GM12872 (cell line): ENCODE results near the gene STAB1.

Experiments used
- TF ChIP-seq, protein P1 (sequence below): IDR thresholded peaks from 3 replicates; pipeline ENCODE4 v1.5.1; 2011; ENCODE audit warnings: low read depth, mild to moderate bottlenecking, low read length, moderate library complexity; ENCODE audit not compliant: insufficient read depth

The STAB1 gene, protein sequence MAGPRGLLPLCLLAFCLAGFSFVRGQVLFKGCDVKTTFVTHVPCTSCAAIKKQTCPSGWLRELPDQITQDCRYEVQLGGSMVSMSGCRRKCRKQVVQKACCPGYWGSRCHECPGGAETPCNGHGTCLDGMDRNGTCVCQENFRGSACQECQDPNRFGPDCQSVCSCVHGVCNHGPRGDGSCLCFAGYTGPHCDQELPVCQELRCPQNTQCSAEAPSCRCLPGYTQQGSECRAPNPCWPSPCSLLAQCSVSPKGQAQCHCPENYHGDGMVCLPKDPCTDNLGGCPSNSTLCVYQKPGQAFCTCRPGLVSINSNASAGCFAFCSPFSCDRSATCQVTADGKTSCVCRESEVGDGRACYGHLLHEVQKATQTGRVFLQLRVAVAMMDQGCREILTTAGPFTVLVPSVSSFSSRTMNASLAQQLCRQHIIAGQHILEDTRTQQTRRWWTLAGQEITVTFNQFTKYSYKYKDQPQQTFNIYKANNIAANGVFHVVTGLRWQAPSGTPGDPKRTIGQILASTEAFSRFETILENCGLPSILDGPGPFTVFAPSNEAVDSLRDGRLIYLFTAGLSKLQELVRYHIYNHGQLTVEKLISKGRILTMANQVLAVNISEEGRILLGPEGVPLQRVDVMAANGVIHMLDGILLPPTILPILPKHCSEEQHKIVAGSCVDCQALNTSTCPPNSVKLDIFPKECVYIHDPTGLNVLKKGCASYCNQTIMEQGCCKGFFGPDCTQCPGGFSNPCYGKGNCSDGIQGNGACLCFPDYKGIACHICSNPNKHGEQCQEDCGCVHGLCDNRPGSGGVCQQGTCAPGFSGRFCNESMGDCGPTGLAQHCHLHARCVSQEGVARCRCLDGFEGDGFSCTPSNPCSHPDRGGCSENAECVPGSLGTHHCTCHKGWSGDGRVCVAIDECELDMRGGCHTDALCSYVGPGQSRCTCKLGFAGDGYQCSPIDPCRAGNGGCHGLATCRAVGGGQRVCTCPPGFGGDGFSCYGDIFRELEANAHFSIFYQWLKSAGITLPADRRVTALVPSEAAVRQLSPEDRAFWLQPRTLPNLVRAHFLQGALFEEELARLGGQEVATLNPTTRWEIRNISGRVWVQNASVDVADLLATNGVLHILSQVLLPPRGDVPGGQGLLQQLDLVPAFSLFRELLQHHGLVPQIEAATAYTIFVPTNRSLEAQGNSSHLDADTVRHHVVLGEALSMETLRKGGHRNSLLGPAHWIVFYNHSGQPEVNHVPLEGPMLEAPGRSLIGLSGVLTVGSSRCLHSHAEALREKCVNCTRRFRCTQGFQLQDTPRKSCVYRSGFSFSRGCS (N-terminal part only)

DNA sequence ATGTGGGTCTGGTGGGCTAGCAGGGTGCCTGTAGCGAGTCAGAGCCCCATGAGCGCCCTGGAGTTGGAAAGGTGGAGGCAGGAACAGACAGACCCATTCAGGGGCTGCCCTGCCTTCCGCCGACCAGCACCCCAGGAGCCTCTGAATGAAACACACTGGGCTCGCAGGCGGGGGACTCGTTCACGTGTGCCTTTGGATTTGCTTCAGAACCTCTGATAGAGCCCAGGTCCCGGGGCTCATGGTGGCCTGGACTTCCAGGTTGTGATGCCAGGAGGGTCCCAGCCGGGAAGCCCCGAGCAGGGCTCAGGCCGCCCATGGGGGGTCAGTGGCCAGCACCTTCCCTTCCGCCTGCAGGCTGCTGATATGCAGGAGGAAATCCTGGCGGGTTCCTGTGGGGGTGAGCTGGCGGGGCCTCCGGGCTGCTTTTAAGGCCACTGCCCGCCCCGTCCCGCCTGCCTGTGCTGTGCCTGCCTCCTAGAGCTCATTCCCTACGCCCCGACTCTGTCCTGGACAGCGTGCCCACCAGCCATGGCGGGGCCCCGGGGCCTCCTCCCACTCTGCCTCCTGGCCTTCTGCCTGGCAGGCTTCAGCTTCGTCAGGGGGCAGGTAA, at the start of gene STAB1:
TSS of gene STAB1 (plus strand) at position 453 of the 610 bp plus-strand sequence. CDS start at position 529, 76 bp downstream.
- TF ChIP-seq, protein P1, sequence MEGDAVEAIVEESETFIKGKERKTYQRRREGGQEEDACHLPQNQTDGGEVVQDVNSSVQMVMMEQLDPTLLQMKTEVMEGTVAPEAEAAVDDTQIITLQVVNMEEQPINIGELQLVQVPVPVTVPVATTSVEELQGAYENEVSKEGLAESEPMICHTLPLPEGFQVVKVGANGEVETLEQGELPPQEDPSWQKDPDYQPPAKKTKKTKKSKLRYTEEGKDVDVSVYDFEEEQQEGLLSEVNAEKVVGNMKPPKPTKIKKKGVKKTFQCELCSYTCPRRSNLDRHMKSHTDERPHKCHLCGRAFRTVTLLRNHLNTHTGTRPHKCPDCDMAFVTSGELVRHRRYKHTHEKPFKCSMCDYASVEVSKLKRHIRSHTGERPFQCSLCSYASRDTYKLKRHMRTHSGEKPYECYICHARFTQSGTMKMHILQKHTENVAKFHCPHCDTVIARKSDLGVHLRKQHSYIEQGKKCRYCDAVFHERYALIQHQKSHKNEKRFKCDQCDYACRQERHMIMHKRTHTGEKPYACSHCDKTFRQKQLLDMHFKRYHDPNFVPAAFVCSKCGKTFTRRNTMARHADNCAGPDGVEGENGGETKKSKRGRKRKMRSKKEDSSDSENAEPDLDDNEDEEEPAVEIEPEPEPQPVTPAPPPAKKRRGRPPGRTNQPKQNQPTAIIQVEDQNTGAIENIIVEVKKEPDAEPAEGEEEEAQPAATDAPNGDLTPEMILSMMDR, result no peak

DNA sequence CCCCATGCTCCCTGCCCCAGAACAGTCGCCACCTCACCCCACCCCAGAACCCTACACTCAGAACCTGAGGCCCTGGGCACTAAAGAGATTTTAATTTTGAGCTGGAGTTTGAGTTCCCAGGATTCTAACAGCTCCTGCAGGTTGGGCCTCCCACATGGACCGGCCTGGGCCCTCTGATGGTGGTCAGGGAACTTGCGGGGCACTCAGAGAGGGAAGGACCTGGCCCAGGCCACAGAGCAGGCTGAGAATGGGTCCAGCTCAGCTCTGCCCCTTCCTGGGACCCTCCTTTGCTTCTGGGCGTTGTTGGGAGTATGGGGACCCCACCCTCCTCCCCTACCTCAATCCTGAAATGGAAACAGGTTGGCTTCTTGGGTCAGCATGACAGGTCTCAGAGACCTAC, 49.1 kb upstream of the STAB1 start:
- TF ChIP-seq, protein P1, result no peak

DNA sequence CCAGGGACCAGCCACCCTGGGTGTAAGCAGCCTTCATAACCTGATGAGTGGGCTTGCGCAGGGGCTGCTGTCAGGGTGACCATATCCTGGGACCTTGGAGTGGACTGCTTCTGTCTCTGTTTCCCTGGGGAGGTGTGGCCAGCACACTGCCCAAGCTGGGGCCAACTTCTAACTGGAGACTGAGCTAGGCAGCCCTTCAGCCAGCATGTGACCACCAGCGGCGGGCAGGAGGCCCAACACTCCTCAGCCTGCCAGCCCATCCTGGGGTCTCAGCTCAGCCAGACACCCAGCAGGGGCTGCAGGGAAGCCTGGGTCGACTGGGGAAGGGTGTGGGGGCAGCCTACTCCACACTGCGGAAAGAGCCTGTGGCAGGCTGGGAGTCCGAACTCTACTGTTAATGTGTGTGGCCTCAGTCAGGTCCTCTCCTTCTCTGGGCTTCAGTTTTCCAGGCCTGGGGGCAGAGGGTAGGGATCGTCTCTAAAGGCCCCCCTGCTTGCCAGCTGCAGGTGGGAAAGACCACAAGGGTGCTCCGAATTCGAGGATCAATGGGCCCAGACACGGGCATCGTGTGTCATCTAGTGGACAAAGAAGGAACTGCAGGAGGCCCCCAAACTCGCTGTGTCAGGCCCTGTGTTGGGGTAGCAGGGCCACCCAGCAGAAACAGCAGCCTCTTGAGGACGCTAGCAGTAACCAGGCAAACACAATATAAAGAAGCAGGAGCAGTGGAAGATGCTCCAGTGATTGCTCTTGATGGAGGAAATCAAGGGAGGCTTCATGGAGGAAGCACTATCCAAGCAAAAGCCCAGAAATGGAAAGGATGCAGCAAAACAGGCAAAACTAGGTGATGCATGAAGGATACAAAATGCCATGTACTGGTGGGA, 48.3 kb upstream of the STAB1 start:
- TF ChIP-seq, protein P1, result peak; percentile 100

DNA sequence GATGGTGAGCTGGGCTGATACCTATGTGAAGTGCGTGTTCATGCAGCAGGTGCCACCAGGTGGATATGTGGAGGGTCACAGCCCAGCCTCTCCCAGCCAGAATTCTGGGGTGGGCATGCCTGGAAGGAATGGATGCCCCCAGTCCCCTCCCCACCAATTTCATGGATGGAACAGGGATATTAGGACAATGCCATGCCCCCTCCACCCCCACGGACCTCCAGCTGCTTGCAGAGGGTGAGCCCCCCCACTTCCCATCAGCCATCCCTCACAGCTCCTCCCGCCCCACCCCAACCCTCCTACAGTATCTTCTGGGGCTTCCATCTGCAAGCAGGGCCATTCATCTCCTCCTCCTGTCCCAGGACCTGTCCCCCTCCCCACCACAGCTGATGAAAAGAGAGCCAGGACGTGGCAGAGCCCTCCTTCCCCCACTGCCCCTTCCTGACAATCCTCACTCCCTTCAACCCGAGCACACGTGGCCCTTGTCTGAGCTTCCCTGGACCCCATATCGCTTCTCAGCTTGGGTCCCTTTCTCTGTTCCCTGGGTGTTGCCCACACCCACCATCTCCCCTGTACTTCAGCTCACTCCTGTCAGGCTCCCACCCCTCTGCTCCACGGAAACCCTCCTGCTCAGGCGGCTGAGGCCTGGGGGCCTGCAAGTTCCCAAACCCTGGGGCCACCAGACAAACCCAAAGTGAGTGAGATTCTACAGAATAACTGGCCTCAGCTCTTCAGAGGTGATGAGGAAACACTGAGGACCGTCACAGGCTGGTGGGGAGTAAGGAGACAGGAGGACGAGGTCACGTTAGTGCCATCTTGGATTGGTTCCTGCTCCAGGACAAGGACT, 47.4 kb upstream of the STAB1 start:
- TF ChIP-seq, protein P1, result no peak

GRCh38 chr3:52450489-52451236, 44.5 kb upstream of the STAB1 start:
- TF ChIP-seq, protein P1, result no peak
